K562 (cell line): ENCODE data around the gene YAP1. TPM values are rescaled to one million over a fixed set of nuclear protein-coding genes. Genes with fewer than 3 reads are reported as not detected.

Source experiments
- ATAC-seq: fragments of 200-7000 bp; cut with Tn5 transposase; 3 replicates; pipeline ENCODE4 v1.9.1; 2020; ENCODE audit warnings: moderate library complexity
- BruUV-seq: library from RNA; stranded (reverse); fragments of 400-500 nt; replicated peaks from 2 replicates; lab custom pipeline; 2021; lab: Mats Ljungman, UMichigan
- CTCF ChIA-PET: fragments of 300-600 bp; formaldehyde crosslinking; extraction: SDS; loops from one replicate; lab custom pipeline; 2021; ENCODE audit warnings: low intra/inter-chr PET ratio; lab: Yijun Ruan, JAX
- POLR2A ChIA-PET: fragments of 300-600, 350-650 bp; sonication (Branson Sonifier 250); formaldehyde crosslinking; extraction: SDS; loops from one replicate; lab custom pipeline; 2021; ENCODE audit warnings: antibody characterized with exemption, inconsistent platforms; lab: Yijun Ruan, JAX
- DNase-seq, 4 experiments: peaks; one replicate each; pipeline versions ENCODE4 v3.0.0 to v3.0.0-alpha.2; 2011 to 2018; ENCODE audit warnings: low spot score in 3 of 4, mixed read lengths in 3 of 4; ENCODE audit errors: extremely low read depth in 1 of 4
- FAIRE-seq: peaks from 2 replicates; lab custom pipeline; 2011; peaks lifted over from hg19 to GRCh38; lab: Jason Lieb, UNC
- H2AFZ ChIP-seq: 2 replicates; pipeline ENCODE4 v1.6.0; 2011; ENCODE audit warnings: low read depth, low read length, control low read depth, inconsistent platforms
- H3K27ac ChIP-seq: fragments of 200-600 bp; 3 replicates; pipeline ENCODE4 v1.8.0; 2011; ENCODE audit warnings: low read depth, mild to moderate bottlenecking, control low read depth, inconsistent platforms, low read length, moderate library complexity, mixed read lengths; ENCODE audit errors: extremely low read depth
- H3K27me3 ChIP-seq, 2 experiments: fragments of 300-600 bp in 1 of 2; 2 replicates in 1 of 2; 3 replicates in 1 of 2; pipeline versions ENCODE4 v1.6.0 to v1.8.0; 2011; ENCODE audit warnings: inconsistent platforms in 2 of 2, low read length in 2 of 2, mild to moderate bottlenecking in 1 of 2, mixed read lengths in 1 of 2, moderate library complexity in 1 of 2; ENCODE audit not compliant: control insufficient read depth in 2 of 2, insufficient read depth in 2 of 2
- H3K36me3 ChIP-seq: fragments of 300-600 bp; 3 replicates; pipeline ENCODE4 v1.8.0; 2011; ENCODE audit warnings: mild to moderate bottlenecking, low read length, inconsistent platforms; ENCODE audit not compliant: control insufficient read depth, insufficient read depth
- H3K4me1 ChIP-seq, 2 experiments: fragments of 200-600 bp in 1 of 2; replicated peaks in 1 of 2; 2 replicates in 1 of 2; 3 replicates in 1 of 2; pipeline versions ENCODE4 v1.5.1 to v1.8.0; 2011; ENCODE audit warnings: inconsistent platforms in 2 of 2, low read length in 2 of 2, mild to moderate bottlenecking in 1 of 2, mixed read lengths in 1 of 2, moderate library complexity in 1 of 2; ENCODE audit not compliant: control insufficient read depth in 2 of 2, insufficient read depth in 2 of 2
- H3K4me2 ChIP-seq: 2 replicates; pipeline ENCODE4 v1.6.1; 2011; ENCODE audit warnings: low read length, control low read depth, inconsistent platforms, mixed read lengths; ENCODE audit not compliant: insufficient read depth
- H3K4me3 ChIP-seq: fragments of 200-600 bp; sonication (generic), shearing (Covaris generic); 2 replicates; pipeline ENCODE4 v1.5.1; 2016; ENCODE audit warnings: control low read depth, inconsistent platforms
- H3K79me2 ChIP-seq: fragments of 200-600 bp; 3 replicates; pipeline ENCODE4 v1.8.0; 2011; ENCODE audit warnings: low read length, inconsistent platforms; ENCODE audit not compliant: control insufficient read depth, insufficient read depth
- H3K9ac ChIP-seq, 2 experiments: 2 replicates each; pipeline versions ENCODE4 v1.6.0 to v1.6.1; 2011; ENCODE audit warnings: low read depth in 2 of 2, low read length in 2 of 2, control low read depth in 1 of 2, inconsistent platforms in 1 of 2, mild to moderate bottlenecking in 1 of 2, mixed read lengths in 1 of 2; ENCODE audit not compliant: insufficient read depth in 1 of 2
- H3K9me1 ChIP-seq: one replicate; pipeline ENCODE4 v1.6.0; 2011; ENCODE audit warnings: inconsistent platforms, mild to moderate bottlenecking, low read length, moderate library complexity; ENCODE audit not compliant: control insufficient read depth, insufficient read depth
- H3K9me3 ChIP-seq: replicated peaks from 2 replicates; pipeline ENCODE4 v1.5.1; 2011; ENCODE audit warnings: low read depth, low read length, inconsistent platforms; ENCODE audit not compliant: control insufficient read depth, insufficient read depth
- H4K20me1 ChIP-seq: replicated peaks from 2 replicates; pipeline ENCODE4 v1.6.1; 2011; ENCODE audit warnings: low read length, inconsistent platforms, mixed read lengths; ENCODE audit not compliant: control insufficient read depth, insufficient read depth
- BRD4 ChIP-seq: fragments of 200-600 bp; sonication (generic); IDR thresholded peaks from 2 replicates; pipeline ENCODE4 v1.6.1; 2017; ENCODE audit warnings: inconsistent platforms
- FIP1L1 ChIP-seq: fragments of 200-400 bp; formaldehyde crosslinking; IDR thresholded peaks from 2 replicates; pipeline ENCODE4 v1.6.1; 2018; ENCODE audit warnings: mild to moderate bottlenecking, low read depth, low read length; ENCODE audit not compliant: poor library complexity, severe bottlenecking
- FOXK2 ChIP-seq, 2 experiments: fragments of 450-650 bp; IDR thresholded peaks in 1 of 2; conservative IDR thresholded peaks in 1 of 2; 2 replicates each; pipeline ENCODE4 v1.6.1; 2016; ENCODE audit warnings: low read depth in 2 of 2, mild to moderate bottlenecking in 1 of 2
- HINFP ChIP-seq: fragments of 450-650 bp; conservative IDR thresholded peaks from 2 replicates; pipeline ENCODE4 v1.6.1; 2016; ENCODE audit warnings: missing genetic modification characterization, low read depth, mild to moderate bottlenecking, control low read depth, missing compliant biosample characterization
- HNRNPUL1 ChIP-seq: fragments of 200-400 bp; formaldehyde crosslinking; IDR thresholded peaks from 2 replicates; pipeline ENCODE4 v1.6.1; 2017; ENCODE audit warnings: low read length
- MTA1 ChIP-seq: fragments of 450-650 bp; IDR thresholded peaks from 2 replicates; pipeline ENCODE4 v1.6.1; 2017; ENCODE audit warnings: borderline replicate concordance
- NFIX ChIP-seq: fragments of 250-450 bp; sonication (Bioruptor Pico); IDR thresholded peaks from 2 replicates; pipeline ENCODE4 v1.4.0; 2020; ENCODE audit warnings: low read depth, mild to moderate bottlenecking, moderate library complexity
- NKRF ChIP-seq: fragments of 450-650 bp; IDR thresholded peaks from 2 replicates; pipeline ENCODE4 v1.6.1; 2016; ENCODE audit warnings: borderline replicate concordance
- PHF20 ChIP-seq: fragments of 450-650 bp; IDR thresholded peaks from 2 replicates; pipeline ENCODE4 v1.6.1; 2018; ENCODE audit not compliant: partially characterized antibody
- POLR3A ChIP-seq: IDR thresholded peaks from 2 replicates; pipeline ENCODE4 v1.6.1; 2011; ENCODE audit warnings: borderline replicate concordance, mild to moderate bottlenecking, moderate library complexity; ENCODE audit not compliant: insufficient read length, insufficient read depth; ENCODE audit errors: extremely low read depth
- RFX7 ChIP-seq: fragments of 250-450 bp; sonication (Bioruptor Pico); IDR thresholded peaks from 2 replicates; pipeline ENCODE4 v1.5.1; 2021; ENCODE audit warnings: mild to moderate bottlenecking
- TOE1 ChIP-seq, 2 experiments: fragments of 450-650 bp in 1 of 2; sonication (generic) in 1 of 2; formaldehyde crosslinking in 1 of 2; IDR thresholded peaks; 2 replicates each; pipeline versions ENCODE4 v1.7.1 to v1.8.0; 2016 to 2022; ENCODE audit warnings: borderline replicate concordance in 2 of 2, mild to moderate bottlenecking in 2 of 2, antibody characterized with exemption in 1 of 2, inconsistent platforms in 1 of 2, low read depth in 1 of 2, missing genetic modification reagents in 1 of 2, moderate library complexity in 1 of 2
- TSC22D4 ChIP-seq: fragments of 450-650 bp; IDR thresholded peaks from 2 replicates; pipeline ENCODE4 v1.6.1; 2016; ENCODE audit warnings: missing genetic modification characterization, missing biosample characterization, control low read depth
- U2AF2 ChIP-seq: fragments of 200-400 bp; formaldehyde crosslinking; optimal IDR thresholded peaks from 2 replicates; pipeline ENCODE3; 2017; ENCODE audit warnings: low read depth, mild to moderate bottlenecking, low read length
- VEZF1 ChIP-seq: fragments of 200-800 bp; sonication (Bioruptor generic); IDR thresholded peaks from 2 replicates; pipeline ENCODE4 v1.6.1; 2017; ENCODE audit warnings: missing genetic modification characterization, missing compliant biosample characterization
- WGBS: fragments of 100-300 bp; shearing (Covaris generic); methylation state at CpG from one replicate; pipeline ENCODE4 v1.1.6; 2016; ENCODE audit warnings: low coverage, mixed read lengths; ENCODE audit not compliant: insufficient coverage; ENCODE audit errors: missing lambda C conversion rate; 5-methylcytosine and 5-hydroxymethylcytosine counted together
- in situ Hi-C: fragments of 300-500 bp; cut with MboI; formaldehyde crosslinking; loops from 4 replicates; pipeline ENCODE4 v1.15.0; 2018; ENCODE audit warnings: inconsistent platforms, mixed read lengths
- intact Hi-C: fragments of 100-400 bp; cut with micrococcal nuclease; formaldehyde crosslinking; loops from 2 replicates; pipeline ENCODE4 v1.14.2; 2022
- polyA plus RNA-seq, 8 experiments: library from polyadenylated mRNA; depleted of rRNA in 4 of 8; stranded (reverse) in 5 of 8; unstranded in 3 of 8; fragments of >200 nt; fragmentation: Nextera tagmentation in 2 of 8; fragmentation: Illumina TruSeq in 1 of 8; extraction: Ambion mirVana in 2 of 8; extraction: Trizol in 1 of 8; gene quantifications; 2 replicates each; pipeline versions ENCODE4 v1.2.1 to v1.2.3, GENCODE V29; 2011 to 2014; ENCODE audit warnings: inconsistent platforms in 1 of 8, missing spikeins in 1 of 8
- total RNA-seq, 7 experiments: library from RNA; depleted of rRNA in 6 of 7; stranded (reverse); fragments of >200 nt in 6 of 7; fragmentation: Illumina TruSeq in 2 of 7; extraction: Trizol in 2 of 7; gene quantifications; 2 replicates each; pipeline versions ENCODE4 v1.2.1 to v1.2.3, GENCODE V29; 2011 to 2021; ENCODE audit warnings: low replicate concordance in 1 of 7

YAP1 gene
- total and polyA plus RNA-seq, 9 of the 15 experiments (the other 6 are each of a cell fraction or from before 2014, with no cell fraction given): 0.18 TPM; not detected in 8

- FAIRE-seq: no peak
- H3K4me1 ChIP-seq: no peaks in the 10 kb centered on the region
These were observed 48.0 kb downstream of the YAP1 start for GRCh38 chr11:102158164-102158735.

More at GRCh38 chr11:102158164-102158735, 48.0 kb downstream of the YAP1 start:
- Histone ChIP-seq H4K20me1 (no peaks in the 10 kb centered on the region), H3K27ac (no peak overlapping the region), H3K4me3 (no peak overlapping the region), H3K9ac (no peak overlapping the region), H3K36me3 (no peaks in the 10 kb centered on the region), H3K4me2 (no peak overlapping the region), H3K27me3 (no peaks in the 10 kb centered on the region), H2AFZ (no peak overlapping the region), H3K9me3 (no peaks in the 10 kb centered on the region), H3K9me1 (no peaks in the 10 kb centered on the region), H3K79me2 (no peaks in the 10 kb centered on the region)
- ChIA-PET CTCF (no interaction called here), POLR2A (no interaction called here)
- ATAC-seq (no peak), DNase-seq (no peak)
- TF ChIP-seq FIP1L1: no peak
- no peak for TF ChIP-seq TOE1 (IDR thresholded peaks at IDR 0.05; ENCODE audit: borderline replicate concordance)
- TF ChIP-seq TOE1 (CRISPR knock-in tag; IDR thresholded peaks at IDR 0.05; ENCODE audit: borderline replicate concordance, low read depth): no peak
- no peak for TF ChIP-seq FOXK2 (conservative IDR thresholded peaks at IDR 0.05 in 1 of 2, IDR thresholded peaks at IDR 0.05 in 1 of 2; ENCODE audit: low read depth in 2 of 2)
- TF ChIP-seq NKRF: no peak
- TF ChIP-seq HNRNPUL1: no peak
- TF ChIP-seq BRD4: no peak
- no peak for TF ChIP-seq POLR3A
- TF ChIP-seq PHF20: no peak
- TF ChIP-seq RFX7 (CRISPR knock-in tag): no peak
- no peak for TF ChIP-seq VEZF1
- TF ChIP-seq MTA1: no peak
- TF ChIP-seq TSC22D4 (tag): no peak
- no peak for TF ChIP-seq NFIX
- TF ChIP-seq U2AF2: no peak
- TF ChIP-seq HINFP: no peak
- no TSS peak for BruUV-seq
- intact Hi-C loops (no loop called here), in situ Hi-C loops (no loop called here)
- 0% methylated on average over 2 of the region's 2 CpGs for WGBS
